ENCODE results near the gene MFSD1.

MFSD1 gene

GRCh38 chr3:158821847-158822246 is 20.0 kb downstream of the MFSD1 start:
- no peak for DNase-seq

DNA sequence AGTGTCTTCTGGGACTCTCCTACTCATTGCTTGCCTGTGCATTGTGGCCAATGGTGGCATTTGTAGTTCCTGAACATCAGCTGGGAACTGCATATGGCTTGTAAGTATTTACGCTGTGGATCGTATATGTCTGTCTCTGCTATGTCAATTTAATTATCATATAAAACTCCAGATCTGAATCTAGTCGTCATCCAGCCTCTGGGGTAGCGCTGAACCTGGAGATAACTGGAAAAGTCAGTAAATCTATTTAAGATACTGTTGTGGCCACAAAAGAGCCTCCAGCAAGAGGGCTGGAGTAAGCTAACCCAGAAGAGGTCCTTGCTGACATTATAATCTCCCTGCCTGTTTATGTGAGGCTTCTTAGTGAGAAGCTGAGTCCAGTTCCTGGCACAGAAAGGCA is 21.6 kb downstream of the MFSD1 start:
- no peak for DNase-seq

- no peak for DNase-seq
Measured at GRCh38 chr3:158827773-158828172, 25.9 kb downstream of the MFSD1 start.

DNA sequence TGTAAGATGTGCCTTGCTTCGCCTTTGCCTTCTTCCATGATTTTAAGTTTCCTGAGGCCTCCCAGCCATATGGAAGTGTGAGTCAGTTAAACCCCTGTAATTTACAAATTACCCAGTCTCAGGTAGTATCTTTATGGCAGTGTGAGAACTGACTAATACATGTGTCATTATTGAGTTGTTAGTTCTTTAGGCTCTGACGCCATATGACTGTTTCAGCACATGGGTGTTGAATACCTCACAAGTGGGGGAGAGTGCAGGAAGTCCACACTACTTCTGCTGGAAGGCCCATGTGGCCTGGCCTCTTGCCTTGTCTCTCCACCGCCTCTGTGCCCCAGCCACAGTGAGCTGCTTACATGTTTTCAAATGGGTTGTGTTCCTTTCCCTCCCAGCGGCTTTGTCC is 28.5 kb downstream of the MFSD1 start:
- no peak for DNase-seq

DNA sequence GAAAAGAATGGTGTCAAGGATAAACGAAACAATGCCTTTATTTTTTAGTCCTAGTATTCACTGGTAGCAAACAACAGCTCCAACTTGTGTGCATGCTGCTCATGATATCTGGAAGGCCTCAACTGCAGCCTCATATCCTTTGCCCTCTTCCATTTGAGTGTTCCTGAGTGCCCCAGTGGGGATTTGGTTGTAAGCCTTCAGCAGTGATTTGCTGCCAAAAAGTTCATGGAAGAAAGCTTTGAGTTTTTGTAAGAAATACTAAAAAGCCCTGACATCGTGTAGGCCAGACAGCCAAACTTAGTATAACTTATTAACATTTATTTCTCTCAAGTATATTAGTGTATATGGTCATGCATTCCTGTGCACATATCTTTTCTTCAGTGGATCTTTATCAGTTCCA is 30.0 kb downstream of the MFSD1 start:
- DNase-seq: no peak

- no peak for DNase-seq
Measured at GRCh38 chr3:158835631-158836030, 33.8 kb downstream of the MFSD1 start.

GRCh38 chr3:158836312-158836711 is 34.5 kb downstream of the MFSD1 start:
- no peak for DNase-seq

GRCh38 chr3:158837240-158837639 is 35.4 kb downstream of the MFSD1 start:
- DNase-seq: no peak

DNA sequence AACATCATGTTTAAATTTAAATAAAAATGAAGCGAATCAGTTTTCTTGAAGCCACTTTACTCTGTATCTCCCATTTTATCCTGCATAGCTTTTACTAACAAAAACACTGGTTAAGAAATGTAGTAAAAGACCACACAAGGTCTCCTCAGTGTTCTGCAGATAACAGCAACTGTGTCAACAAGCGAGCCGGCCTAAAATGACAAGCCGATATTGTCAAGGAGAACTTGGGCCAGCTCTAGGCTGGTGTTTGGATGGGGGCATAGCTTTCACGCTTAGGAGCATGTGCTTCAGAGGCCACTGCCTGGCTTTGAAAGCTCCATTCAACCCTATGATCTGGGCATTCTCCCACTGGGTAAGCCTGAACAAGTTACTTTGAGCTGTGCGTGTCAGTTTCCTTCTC is 38.1 kb downstream of the MFSD1 start:
- DNase-seq: no peak

- no peak for DNase-seq
Measured at GRCh38 chr3:158841387-158841786, 39.5 kb downstream of the MFSD1 start.

GRCh38 chr3:158842976-158843375 is 41.1 kb downstream of the MFSD1 start:
- no peak for DNase-seq

DNA sequence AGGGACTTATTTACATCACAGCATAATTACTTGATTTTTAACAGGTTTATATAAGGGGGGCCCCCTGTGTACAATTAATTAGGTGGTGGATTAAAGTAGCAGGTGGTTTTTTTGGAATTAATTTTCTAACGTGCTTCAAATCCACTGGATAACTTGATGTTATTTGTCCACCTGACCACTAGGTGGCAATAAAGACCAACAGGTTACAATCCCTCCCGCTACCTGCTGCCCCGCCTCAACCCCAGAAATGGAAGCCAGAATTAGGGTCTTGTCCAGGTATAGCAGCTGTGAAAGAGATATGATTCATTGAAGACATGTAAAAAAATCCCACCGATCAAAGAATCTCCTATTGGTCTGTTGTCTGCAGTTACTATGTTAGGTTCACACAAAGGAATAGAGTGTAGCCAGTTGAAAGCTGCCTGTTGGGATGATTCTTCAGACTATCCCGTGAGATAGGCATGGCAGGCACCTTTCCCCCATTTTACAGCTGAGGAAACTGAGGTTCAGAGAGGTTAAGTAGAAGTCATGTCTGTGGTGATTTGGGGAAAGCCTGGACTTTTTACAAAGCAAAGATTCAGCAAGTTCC is 44.0 kb downstream of the MFSD1 start:
- peak; percentile 24 for DNase-seq

GRCh38 chr3:158846803-158847451 is 45.1 kb downstream of the MFSD1 start:
- no peak for DNase-seq

GRCh38 chr3:158847452-158847821 is 45.6 kb downstream of the MFSD1 start:
- no peak for DNase-seq

DNA sequence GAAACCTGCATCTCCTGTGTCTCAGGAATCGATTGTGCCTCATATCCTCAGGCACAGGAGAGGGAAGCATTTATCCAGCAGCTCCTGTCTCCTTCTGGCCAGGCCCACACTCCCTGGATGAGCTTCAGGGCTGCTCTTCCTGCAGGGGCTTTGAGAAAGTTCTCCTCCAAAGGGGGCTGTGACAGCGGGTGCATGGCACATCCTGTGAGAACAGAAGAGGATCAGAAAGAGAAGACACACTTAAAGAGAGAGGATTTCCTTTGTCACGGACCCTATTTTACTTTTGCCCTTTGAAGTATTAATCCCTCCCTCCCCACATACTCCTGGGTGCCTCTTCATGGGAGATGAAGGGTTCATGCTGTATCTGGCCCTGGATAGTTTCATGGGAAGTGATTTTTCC is 46.0 kb downstream of the MFSD1 start:
- DNase-seq: no peak

DNA sequence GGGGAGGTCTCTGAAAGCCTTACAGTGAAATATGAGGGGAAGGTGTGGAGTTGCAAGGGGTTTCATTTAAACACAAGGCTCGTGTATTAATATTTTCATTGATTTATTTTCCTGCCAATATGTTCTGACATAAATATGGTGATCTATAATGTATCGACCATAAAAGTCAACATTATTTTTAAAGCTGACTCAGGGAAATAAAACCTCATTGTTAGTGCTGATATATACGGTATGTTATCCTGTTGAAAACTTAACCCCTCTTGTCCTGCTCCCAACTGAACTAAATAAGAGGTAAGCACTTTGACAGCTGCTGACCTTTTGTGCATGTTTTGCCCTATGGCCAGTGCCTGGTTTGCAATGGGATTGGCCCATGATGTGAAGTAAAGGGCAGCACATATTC is 47.9 kb downstream of the MFSD1 start:
- DNase-seq: no peak

DNA sequence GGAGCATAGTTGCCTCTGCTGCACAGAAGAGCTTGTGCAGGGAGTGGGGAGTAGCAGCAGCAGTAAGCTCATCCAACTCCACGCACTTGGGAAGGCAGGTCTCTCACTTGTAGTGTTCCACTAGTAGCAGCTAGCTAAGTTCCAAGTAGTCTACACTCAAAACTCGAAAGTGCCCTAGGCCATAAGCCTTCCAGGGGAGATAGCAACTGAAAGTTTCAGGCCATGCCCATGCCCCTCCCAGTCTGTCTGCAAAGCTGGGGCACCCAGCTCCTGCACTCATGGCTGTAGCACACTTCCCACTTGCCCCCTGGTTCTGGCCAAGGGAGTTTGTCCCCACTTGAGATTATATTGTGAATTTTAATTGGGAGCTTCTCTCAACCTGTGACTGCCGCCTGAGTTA is 57.5 kb downstream of the MFSD1 start:
- DNase-seq: no peak

DNA sequence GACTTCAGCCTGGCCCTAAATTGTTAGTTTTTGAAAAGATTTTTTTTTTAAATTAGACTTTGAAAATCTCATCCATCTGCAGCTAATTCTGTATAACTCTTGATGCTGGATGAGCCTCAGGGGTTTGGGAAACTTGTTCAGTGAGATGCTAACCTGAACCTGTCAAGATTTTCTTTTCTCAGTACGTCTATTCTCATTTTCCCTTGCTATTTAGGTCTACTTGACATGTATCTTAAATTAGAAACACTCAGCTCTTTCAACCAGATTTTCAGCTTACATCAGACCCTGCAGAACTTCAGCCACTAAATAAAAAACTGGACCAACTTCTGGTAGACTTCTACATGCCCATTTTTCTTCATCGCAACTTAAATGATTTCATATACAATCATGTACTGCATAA is 61.4 kb downstream of the MFSD1 start:
- no peak for DNase-seq

DNA sequence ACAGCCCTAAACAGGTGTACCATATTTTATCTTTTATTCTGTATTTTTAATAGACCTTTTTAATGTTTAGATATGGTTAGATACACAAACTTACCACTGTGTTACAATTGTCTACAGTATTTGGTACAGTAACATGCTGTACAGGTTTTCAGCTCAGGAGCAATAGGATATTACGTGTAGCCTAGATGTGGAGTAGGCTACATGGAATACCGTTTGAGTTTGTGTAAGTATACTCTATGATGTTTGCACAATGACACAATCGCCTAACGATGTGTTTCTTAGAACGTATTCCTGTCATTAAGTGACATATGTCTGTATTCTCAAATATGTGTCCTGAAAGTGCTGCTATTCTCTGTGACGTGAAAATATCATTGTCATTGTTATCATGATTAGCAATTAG is 62.6 kb downstream of the MFSD1 start:
- DNase-seq: no peak

GRCh38 chr3:158875700-158876099 is 73.8 kb downstream of the MFSD1 start:
- no peak for DNase-seq
